Stimulated activated CD8-positive, alpha-beta memory T cell treated with anti-CD3 and anti-CD28 coated beads, Interleukin-4, amount 100 ng/mL, for 4 hours (primary cell): ENCODE data around the gene TSPO2.

Source experiments
- DNase-seq, 2 donors: peaks; one replicate each; pipeline ENCODE4 v3.0.0-alpha.2; 2020; ENCODE audit warnings: low read depth in 2 of 2, low spot score in 1 of 2

TSPO2 gene

DNA sequence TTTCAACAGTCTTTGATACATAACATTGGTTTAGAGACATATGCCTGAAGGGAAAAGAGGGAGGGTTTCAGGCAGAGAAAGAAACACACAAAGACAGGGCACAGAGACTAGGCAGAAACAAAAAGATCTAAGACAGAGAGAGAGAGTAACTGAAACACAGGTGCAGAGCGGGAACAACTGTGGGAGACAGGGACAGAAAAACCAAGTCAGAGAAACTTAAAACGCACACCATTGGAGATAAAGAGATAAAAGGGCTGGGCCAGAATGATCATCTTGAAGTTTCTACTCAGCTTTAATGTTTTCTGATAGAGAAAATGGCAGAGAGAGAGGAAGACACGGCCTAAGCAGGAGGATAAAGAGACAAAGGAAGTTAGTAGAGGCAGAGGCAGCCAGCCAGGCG, 15.0 kb upstream of the TSPO2 start:
- no peak for DNase-seq

DNA sequence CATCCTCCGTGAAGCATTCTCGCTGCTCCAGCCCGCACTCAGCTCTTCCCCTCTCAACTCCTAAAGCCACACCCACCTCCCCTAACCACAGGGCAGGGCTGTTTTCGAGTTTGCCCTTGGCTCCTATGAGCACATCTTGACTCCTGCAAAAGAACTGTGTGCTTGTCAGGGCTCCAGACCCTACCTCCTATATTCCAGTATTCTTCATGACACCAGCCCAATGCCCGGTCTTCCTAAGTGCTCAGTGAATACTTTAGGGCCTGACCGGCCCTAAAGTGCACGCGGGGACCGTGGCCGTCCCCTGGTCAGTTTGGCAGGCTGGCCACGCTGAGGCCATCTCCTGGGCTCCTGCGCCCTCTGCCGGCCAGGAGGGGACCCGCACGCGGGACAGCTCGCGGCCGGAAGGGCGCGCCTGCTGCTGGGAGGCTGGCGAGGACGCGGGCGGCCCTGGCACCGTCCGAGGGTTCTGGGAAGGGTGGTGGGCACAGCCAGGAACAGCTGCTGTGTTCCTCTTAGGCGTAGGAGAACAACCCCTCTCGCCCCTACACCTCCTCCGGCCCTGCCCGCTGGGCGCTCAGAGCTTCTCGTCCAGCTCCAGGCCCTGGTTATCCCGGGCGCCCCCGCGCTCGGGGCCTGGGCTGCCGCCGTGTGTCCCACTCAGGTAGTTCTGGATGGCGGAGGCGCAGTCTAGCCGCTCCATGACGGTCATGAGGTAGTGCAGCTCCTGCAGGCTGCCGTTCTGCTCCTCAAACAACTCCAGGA, 14.3 kb upstream of the TSPO2 start:
- DNase-seq: peak; percentile 20 to 44

DNA sequence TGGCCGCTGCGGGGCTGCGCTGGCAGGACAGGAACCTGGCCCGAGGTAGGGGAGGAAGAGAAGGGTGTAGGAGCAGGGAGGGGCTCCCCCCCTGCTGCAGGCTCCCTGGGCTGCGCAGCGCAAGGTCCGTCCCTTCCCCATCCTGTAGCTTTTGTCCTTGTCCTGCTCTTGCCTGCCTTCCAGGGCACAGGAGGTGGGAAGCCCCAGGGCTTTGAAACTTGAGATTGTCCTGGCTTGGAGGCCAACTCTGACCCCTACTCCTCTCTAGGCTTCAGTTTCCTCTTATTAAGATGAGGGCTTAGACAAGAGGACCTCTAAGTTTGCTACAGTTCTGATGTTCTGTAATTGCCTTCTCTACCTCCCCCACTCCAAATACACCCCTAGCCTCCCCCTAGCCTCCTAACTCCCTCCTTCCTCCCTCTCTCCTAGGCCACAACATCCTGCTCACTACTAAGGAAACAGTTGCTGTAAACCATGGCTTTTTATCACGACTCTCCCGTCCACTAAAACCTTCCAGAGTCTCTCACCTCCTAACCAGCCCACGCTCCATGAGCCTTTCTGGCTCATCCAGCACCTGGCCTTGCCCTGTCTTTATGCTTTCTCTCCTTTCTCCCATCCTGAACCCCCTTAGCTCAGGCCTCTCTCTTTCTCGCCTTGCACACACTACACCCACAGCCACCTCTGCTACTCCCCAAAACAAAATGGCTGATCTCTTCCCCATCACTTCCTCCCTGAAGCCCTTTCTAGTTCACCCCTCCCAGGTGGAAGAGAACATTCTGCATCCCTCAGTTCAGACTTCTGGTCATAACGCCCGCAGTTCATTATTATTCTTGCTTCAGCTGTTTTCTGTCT, 13.5 kb upstream of the TSPO2 start:
- no peak for DNase-seq

DNA sequence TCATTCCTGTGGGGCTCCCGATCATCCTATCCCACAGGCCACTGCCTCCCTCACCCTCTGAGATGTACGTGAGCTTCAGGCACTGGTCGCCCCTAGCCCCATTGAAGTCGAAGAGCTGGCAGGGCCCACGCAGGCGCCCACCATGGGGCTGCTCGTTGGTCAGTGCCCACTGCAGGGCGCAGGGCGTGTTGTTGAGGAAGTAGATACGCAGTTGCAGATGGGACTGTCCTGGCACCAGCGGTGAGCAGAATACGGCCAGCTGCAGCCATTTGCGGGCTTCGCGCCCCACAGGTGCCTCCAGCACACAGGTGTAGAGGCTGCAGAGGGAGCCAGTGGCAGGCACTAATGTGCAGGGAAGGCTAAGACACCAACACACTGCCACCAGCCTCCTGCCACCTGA, 9.4 kb upstream of the TSPO2 start:
- DNase-seq: no peak

DNA sequence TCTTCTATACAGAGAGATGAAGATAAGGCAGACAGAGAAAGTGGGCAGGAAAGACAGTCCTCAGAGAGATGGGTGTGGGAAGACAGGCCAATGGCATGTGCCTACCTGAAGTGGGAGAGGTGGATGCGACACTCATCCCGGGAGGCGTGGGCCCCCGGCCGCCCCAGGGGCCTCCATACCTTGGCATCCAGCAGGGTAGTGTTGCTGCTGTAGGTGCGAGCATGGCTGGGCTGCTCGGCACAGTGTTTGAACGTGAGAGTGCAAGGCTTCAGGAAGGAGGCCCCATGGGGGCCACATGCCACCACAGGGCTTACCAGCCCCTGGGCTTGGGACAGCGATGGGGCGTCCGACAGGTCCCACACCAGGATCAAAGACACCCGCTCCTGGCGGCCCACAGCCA, 8.5 kb upstream of the TSPO2 start:
- no peak for DNase-seq

DNA sequence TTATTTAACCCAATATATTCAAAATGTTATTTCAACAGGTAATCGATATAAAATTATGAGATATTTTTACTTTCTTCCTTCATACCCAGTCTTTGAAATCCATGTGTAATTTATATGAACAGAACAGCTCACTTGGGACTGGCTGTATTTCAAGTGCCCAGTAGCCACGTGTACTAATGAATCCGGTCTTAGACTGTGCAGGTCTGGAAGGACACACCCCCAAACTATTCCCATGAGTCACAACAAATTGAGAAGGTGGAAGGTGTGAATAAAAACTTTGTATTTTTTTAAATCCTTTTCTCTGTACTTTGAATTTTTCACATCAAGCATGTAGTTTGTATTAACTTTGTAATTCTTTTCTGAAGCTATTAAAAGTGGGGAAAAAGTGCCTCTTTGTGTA, 6.1 kb upstream of the TSPO2 start:
- DNase-seq: no peak

DNA sequence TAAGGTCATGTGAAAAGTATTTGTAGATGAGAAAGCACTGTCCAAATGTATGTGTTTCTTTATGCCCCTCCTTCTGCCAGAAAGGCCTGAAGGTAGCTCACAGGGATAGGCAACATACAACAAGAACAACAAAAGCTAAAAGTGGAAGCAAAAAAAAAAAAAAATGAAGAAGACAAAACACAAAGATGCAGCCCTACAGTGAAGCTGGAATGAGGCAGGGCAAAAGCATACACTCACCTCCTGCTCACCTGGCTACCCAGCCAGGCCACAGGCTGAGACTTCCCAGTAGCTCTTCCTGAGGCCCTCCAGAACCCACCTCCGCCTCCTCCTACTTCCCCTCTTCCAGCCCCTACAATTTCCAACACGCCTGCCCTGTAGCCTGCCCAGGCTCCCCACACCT, 5.7 kb upstream of the TSPO2 start:
- no peak for DNase-seq

DNA sequence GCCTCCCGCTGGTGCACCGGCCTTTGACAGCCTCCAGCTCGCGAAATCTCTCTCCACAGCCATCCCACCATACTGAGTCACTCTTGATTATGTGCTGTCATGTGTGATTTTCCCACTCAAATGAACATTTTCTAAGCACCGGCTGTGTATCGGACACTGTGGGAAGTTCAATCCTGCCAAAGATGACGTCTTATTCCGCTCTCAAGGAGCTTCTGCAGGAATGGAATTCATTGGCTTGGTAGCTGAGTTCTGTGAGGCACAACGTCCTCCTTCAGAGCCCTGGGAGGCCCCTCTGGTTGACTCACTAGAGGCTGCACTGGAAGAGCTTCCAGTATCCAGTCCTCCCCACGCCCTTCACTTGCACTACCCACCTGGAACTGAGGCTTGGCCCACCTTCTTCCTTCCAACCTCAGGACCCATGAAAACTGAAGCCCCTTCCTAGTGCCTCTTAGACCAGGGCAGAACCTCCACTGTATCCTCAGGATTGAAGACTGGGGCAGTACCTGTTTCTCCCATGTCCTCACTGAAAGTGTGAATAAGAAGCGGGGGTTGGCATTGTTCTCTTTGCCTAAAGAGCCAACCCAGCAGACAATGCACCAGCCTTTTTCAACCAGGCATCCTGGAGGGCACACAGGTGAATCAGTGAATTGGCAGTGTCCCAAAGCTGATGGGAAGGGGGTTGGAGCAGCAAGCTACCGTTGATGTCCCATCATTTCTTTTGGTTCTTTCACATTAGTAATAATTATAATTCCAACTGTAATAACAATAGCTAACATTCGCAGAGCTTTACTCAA, 5.0 kb upstream of the TSPO2 start:
- no peak for DNase-seq

DNA sequence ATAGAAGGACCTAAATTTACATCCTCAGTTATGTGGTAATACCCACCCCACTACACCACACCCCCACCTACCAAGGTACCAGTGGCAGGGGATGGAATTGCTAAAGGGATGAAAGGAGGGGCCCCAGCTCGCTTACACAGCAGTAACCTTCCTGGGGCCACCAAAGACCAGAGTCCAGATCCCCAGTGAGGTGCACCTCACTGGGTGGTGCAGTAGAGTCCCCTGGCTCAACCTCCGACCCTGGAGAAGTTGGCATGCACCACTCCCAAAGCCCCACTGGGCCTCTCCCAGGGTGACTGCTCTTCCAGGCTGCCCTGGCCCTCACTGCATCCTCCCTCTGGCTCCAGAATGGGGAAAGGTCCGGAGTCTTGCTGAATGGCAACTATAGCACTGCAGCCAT, 4.1 kb upstream of the TSPO2 start:
- DNase-seq: no peak

DNA sequence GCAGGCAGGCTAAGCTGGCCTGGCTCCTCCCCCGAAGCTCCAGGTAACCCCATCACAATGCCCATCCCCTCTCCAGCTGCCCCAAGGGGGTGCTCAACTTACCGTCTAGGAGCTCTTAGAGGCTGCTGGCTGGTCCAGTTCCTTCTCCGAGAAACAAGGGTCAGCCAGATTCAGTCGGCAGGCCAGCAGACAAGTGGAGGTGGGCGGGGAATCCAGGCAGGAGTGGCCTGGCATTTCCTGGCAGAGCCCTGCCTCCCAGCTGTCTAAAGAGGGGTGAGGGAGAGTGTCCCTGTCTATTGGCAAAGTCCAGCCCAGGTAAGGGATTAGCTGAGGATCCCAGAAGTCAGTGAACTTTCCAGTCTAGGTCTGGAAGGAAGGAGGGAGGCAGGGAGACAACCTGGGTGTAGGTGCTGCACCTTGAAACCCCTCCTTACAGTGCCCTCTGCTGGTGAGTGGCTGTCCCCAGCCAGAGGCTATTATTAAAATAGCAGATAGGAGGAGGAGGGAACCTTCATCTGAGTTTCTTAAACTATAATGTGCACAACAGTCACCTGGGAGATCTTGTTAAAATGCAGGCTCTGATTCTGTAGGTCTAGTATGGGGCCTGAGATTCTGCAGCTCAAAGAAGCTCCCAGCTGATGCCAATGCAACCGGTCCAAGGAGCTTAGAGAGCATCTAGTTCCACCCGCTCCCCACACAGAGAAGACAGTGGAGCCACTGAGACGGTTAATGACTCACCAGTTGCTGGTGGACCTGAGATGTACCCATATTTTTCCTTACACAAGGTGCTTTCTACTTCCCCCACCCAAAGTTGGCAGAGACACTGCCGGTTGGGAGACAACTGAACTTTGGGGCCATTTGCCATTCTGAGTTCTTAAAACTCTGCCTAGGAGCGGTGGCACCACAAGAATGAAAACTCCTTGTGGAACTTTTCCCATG, 2.9 kb upstream of the TSPO2 start, which contains the start of gene UNC5CL:
UNC5CL (minus strand) TSS at position 162 of the 939 bp plus-strand sequence. CDS start 4,147 bp downstream, outside the sequence.
- DNase-seq: peak; percentile 7 to 14

DNA sequence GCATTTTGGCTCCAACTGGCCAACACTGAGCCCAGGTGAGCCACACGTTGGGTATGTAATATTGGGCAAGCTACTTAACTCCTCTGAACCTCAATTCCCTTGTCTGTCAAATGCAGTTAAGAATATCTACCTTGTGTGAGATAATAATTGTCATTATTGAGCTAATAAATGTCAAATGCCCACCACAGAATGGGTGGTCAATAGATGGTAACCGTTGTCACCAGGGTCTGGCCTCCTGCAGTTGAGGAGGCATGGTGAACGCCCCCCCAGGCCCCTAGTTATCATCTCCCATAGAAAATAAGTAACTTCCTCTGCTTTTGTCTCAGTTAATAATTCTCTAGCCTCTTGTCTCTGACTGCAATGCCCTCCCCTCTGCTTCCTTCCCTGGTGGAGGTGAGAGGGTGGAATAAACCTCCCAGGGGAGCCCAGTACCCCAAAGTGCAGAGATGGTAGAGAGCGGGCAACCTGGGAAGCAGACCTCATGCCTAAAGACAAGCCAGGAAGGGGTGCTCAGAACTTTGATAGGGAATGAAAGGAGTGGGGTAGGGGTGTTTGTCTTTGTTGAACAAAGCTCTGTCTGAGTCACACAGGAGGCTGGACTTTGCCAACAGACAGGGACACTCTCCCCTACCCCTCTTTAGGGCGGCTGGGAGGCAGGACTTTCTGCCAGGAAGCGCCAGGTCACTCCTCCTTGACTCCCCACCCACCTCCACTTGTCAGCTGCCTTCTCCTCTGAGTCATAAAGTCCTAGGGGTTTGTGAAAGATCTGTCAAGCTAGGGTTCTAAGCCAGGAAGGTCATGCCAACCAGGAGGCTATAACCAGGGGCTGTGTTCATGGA, 1.9 kb upstream of the TSPO2 start:
- no peak for DNase-seq

DNA sequence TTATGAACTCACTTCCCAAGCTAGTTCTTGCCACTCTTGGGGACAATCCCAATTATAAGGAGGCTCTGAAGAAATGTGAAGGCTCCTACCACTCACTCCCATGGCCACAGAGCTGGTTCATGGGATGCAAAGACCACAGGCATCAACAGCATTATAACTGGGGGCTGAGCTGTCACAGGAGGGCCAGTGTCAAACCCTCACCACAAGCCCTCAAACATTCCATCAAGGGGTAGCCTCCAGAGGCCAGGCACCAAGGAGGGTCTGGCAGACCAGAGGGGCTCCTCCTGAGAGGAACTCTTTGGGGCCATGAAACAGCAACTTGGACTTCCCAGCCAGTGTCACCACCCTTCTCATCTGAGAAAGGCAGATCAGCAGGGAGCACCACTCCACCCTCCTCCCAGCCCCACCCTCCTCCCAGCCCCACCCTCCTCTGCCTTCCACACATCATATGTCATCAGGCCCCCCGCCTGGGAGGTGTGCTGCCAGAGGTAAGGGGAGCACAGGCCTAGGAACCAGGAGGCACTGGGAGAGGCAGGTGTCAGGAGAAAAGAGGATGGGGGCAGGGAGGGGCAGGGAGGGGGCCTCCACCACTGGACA, 1.2 kb upstream of the TSPO2 start:
- no peak for DNase-seq

DNA sequence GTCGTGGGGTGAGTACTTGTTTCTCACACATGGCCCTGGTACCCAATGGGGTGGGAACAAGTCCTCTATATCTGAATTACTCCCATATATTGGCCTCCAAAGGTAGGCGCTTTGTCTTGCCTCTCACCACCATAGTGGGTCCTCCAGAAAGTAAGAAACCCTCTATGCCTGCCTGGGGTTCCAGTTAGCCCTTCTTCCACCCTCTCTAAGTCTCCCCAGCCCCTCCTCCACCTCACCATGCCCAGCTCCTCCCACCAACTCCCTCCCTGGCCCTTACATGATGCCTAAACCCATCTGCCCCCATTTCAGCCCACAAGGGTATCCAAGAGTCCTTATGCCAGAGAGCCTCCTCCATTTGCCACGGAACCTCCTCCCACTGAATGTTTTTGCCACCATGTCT, 884 bp downstream of the TSPO2 start:
- DNase-seq: no peak

DNA sequence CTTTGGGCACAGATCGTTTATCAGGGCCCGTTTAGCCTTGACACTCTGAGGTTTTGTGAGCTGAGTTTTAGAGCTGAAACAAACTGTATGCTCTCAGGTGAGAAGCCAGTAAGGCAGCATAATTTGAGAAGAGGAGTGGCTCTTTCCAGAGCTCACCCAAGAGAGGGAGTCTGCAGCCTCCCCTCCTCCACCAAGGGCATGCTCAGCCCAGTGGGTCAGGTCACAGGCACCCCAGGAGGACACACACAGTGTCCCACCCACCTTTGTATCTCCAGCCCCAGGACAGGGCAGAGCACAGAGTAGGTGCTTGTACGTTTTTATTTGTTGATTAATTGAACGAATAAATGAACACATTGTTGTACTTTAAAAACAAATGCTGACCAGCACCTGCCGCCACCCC, 3.4 kb downstream of the TSPO2 start:
- DNase-seq: no peak

DNA sequence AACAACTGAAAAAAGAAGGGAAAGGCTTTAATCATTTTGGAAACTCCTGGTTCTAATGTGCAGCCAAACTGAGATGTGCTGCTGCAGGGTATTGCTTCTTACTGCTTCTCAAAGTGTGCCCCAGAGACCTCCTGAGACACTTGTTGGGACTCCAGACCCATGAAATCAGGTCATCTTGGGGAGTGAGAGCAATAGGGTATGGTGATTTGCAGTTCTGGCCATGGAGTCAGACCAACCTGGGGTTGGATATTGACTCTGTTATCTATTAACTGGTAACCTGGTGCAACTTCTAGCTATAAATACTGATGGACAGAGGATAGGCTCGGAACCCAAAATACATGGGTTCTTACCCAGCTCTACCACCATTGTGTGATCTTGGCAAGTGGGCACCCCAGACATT, 3.8 kb downstream of the TSPO2 start:
- no peak for DNase-seq

DNA sequence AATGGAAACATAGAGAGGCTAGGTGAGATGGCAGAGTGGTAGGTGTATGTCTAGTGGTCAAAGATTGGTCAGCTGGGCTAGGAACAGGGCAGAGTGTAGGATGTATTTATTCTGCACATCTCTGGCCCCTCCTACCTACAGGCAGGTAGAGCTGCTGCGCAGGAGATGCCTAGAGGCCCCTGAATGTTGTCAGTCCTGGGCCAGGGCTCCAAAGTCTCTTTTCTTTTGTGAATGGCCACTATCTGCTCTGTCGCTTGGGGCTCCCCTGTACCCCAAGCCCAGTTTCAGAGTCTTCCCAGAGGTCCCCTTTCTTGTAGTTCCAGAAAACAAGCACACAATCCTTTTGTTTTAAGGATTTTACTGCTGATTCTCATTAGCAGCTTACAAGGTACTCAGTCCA, 5.0 kb downstream of the TSPO2 start:
- no peak for DNase-seq

DNA sequence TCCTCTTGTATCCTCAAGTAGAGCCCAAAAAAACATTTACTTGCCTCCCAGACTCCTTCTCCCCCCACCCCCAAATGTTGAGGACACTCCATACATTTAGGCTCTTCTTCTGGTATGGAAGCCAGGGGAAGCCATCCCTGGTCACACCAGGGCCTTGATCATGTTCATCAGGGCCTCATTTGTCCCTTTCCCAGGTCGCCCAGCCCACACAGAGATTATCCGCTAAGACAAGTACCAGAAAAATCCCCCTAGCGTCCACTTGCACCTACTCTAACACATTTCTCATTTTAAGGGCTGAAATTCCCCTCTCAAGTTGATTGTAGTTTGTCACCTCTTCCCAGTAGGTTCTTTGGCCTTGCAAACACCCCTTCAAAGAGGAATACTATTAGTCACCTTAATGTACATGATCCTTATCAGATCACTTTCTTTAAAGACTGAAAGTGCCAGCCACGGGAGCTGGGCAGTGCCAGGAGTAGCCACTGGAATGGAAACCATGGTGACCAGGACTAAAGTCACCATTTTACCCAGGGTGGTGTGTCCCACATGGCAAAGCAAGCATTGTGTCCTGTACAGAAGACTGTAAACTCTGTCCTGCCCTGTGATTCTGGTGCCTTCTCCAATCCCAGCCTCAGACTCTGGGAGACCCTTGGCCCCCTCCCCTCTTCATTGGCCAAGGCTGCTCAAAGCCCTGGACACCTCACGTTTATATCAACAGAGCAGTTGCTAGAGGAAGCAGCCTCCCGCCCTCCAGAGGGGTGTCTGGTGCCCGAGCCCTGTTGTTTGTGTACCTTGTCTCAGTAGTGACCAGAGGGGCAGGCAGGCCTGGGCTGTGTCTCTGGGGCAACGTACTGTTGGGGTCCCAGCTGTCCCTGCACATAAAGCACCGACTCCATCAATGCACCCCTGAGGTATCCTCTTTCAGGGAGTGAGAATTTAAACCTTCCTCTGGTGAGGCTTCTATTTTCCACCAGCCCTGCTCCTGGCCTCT, 5.8 kb downstream of the TSPO2 start:
- no peak for DNase-seq

DNA sequence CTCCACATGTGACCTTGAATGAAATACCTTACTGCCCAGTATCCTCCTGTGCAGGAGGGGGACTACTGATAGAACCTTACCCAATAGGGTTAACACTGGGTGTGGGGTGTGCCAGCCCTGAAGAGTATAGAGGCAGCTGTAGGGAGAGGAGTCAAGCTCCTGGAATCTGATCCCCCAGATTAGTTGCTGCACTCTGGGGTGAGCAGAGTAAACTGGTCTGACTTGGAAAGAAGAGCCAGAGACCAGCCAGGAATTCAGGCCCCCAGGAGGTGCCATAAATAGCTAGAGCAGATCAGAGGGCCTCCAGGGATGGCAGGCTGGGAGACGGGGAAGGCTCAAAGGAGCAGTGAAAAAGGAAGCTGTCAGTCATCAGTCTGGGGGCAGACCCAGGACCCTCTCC, 7.3 kb downstream of the TSPO2 start:
- DNase-seq: no peak
